Stimulated activated CD8-positive, alpha-beta memory T cell treated with anti-CD3 and anti-CD28 coated beads, Interleukin-12 subunit alpha, Interleukin-12 subunit beta, amount 100 ng/mL, for 4 hours (primary cell): ENCODE results near the gene COQ4.
A peak's percentile ranks its signal among the peaks of the same experiment; 100 is the strongest.

Experiments used
- DNase-seq: peaks from one replicate; pipeline ENCODE4 v3.0.0-alpha.2; 2020; ENCODE audit warnings: low read depth

Gene COQ4

GRCh38 chr9:128340691-128341434, 18.2 kb downstream of the COQ4 start:
- no peak for DNase-seq

- DNase-seq = peak; percentile 46
Measured at GRCh38 chr9:128341435-128341849, 18.8 kb downstream of the COQ4 start.

DNA sequence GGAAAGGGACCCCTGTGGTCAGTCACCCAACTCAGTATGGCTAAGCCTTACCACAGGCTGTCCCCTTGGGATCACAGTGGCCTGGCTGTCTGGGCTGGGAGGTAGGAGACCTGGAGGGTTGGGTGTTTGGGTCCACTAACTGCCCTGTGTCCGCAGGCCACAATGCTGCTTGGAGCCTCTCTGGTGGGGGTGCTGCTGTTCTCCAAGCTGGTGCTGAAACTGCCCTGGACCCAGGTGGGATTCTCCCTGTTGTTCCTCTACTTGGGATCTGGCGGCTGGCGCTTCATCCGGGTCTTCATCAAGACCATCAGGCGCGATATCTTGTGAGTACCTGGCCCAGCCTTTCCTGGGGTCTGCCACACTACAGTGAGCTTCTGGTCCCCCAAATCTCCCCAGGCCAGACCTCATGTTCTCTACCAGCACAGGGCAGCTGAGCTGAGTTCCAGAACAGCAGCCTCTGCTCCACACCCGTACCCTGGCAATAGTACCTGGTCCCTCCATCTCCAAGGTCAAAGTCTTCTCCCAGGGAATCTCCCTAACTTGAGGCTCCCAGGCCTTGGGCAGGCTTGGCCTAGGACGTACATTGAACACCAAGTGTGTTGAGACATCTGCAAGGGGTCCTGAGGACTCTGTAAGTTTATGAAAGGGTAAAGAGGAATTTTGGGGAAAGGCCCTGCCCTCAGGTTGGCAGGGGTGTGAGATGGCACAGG, 20.5 kb downstream of the COQ4 start:
- DNase-seq = no peak

GRCh38 chr9:128343855-128344254, 21.2 kb downstream of the COQ4 start:
- no peak for DNase-seq

DNA sequence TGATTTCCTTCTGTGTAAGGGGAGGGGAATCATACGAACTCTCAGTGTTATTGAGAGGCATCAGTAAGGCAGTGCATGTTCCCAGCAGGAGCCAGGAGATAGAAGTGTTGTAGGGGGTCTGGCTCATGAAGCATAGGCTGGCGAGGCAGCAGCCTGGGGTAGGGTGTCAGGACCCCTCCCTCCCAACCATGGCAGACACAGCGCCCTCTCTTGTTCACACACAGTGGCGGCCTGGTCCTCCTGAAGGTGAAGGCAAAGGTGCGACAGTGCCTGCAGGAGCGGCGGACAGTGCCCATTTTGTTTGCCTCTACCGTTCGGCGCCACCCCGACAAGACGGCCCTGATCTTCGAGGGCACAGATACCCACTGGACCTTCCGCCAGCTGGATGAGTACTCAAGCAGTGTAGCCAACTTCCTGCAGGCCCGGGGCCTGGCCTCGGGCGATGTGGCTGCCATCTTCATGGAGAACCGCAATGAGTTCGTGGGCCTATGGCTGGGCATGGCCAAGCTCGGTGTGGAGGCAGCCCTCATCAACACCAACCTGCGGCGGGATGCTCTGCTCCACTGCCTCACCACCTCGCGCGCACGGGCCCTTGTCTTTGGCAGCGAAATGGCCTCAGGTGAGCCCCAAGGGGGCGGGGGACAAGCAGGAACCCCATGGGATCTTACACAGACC, 22.4 kb downstream of the COQ4 start:
- no peak for DNase-seq

GRCh38 chr9:128349125-128349524, 26.5 kb downstream of the COQ4 start:
- no peak for DNase-seq

- DNase-seq = no peak
Measured at GRCh38 chr9:128349772-128350171, 27.1 kb downstream of the COQ4 start.

GRCh38 chr9:128355451-128355850, 32.8 kb downstream of the COQ4 start:
- no peak for DNase-seq

DNA sequence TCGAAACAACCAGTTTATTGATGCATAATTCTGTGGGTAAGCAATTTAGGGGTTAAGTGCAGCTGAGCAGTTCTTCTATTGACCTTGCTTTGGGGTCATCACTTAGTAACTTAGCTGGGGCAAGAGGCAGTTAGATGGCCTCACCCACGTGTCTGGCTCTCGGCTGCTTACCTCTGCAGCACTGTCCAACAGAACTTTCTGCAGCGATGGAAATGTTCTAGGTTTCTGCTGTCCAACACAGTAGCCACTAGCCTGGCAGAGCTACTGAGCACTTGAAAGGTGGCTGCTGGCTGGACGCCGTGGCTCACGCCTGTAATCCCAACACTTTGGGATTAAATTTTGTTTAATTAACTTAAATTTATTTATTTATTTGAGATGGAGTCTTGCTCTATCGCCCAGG, 35.5 kb downstream of the COQ4 start:
- DNase-seq = no peak

GRCh38 chr9:128358861-128359260, 36.2 kb downstream of the COQ4 start:
- no peak for DNase-seq

GRCh38 chr9:128360826-128361225, 38.2 kb downstream of the COQ4 start:
- no peak for DNase-seq

- no peak for DNase-seq
Measured at GRCh38 chr9:128361296-128361985, 38.8 kb downstream of the COQ4 start.

DNA sequence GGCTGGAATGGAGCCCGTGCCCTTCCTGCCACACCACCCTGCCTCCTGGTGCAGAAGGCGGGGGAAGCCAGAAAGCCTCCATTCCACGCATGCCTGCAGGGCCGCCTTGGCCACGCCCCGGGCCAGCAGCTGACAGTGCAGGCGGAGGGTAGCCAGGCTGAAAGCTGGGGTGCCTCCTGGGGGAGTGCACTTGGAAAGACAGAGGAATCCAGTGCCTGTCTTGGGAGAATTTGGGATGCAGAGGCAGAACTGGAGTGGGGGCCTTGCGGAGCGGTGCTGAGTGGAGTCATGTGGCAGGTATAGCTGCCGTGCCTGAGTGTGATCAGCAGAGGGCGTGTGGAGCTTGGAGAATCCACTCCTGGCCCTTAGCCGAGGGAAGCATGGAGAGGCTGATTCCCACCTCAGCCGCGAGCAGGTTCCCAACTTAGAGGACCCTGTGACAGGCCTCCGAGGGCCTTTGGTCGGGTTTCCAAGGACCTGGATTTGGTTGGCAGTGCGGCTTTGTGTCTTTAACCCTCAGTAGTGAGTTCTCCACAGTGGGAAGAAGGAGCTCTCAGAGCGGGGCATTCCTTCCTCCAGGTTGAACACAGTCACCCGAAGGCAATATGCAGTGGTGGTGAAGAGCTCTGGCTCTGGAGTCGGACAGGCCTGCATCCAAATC, 39.5 kb downstream of the COQ4 start:
- DNase-seq = peak; percentile 30

DNA sequence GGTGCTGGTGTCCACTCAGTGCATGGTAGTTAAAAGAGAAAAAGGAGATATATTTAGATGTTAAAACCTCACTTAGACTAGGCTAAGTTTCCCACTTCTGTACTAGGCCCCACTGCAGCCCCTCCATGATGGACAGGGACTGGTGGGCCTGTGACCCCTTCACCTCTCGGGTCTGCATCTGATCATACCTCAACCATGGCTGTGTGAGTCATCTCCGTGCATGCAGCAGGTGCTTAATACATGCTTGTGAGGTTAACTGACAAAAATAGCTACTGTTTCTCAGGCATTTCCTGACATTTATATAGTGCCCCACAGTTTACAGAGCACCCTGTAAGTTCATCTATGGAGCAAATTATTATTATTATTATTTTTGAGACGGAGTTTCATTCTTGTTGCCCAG, 40.1 kb downstream of the COQ4 start:
- no peak for DNase-seq

GRCh38 chr9:128365525-128365924, 42.9 kb downstream of the COQ4 start:
- no peak for DNase-seq

DNA sequence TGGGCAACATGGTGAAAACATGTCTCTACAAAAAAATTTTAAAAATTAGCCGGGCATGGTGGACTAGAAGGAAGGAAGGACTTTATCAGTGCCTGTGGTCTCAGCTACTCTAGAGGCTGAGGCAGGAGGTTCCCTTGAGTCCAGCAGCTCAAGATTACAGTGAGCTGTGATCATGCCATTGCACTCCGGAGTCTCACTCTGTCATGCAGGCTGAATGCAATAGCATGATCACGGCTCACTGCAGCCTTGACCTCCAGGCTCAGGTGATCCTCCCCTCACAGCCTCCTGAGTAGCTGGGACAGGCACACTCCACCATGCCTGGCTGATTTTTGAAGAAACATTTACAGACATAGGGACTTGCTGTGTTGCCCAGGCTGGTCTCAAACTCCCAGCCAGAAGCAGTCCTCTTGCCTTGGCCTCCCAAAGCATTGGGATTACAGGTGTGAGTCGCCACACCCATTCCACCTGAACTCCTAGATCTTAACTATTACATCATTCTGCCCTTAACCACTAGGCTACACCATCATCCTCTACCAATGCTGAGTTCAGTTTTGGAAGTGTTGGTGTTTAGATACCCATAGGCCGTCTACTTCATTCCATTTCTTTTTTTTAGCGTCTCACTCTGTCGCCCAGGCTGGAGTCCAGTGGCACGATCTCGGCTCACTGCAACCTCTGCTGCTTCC, 46.5 kb downstream of the COQ4 start:
- DNase-seq = no peak

GRCh38 chr9:128370367-128370751, 47.7 kb downstream of the COQ4 start:
- no peak for DNase-seq

GRCh38 chr9:128370752-128371629, 48.4 kb downstream of the COQ4 start, which contains the start of gene URM1:
URM1 (plus strand) TSS chr9:128371374; CDS start chr9:128371381, 7 bp downstream.
- DNase-seq = peak; percentile 96

- no peak for DNase-seq
Measured at GRCh38 chr9:128371630-128372117, 49.0 kb downstream of the COQ4 start.

- DNase-seq = no peak
Measured at GRCh38 chr9:128372188-128372641, 49.6 kb downstream of the COQ4 start.
